Duodenal mucosa (tissue), 2 donors: ENCODE data around the gene RNASE8.

ENCODE experiments used
- H3K27ac ChIP-seq: one replicate; pipeline ENCODE4 v1.7.0; 2013; ENCODE audit warnings: low read depth, low read length
- H3K27me3 ChIP-seq, 2 donors: one replicate each; pipeline ENCODE4 v1.7.0; 2013; ENCODE audit warnings: low read length in 2 of 2, control low read depth in 1 of 2; ENCODE audit not compliant: insufficient read depth in 2 of 2, control insufficient read depth in 1 of 2
- H3K36me3 ChIP-seq, 2 donors: one replicate each; pipeline ENCODE4 v1.7.0; 2013; ENCODE audit warnings: low read length in 2 of 2, control low read depth in 1 of 2; ENCODE audit not compliant: insufficient read depth in 2 of 2, control insufficient read depth in 1 of 2
- H3K4me1 ChIP-seq, 2 donors: one replicate each; pipeline ENCODE4 v1.7.0; 2013; ENCODE audit warnings: low read length in 2 of 2, control low read depth in 1 of 2; ENCODE audit not compliant: insufficient read depth in 2 of 2, control insufficient read depth in 1 of 2
- H3K4me3 ChIP-seq, 2 donors: one replicate each; pipeline ENCODE4 v1.7.0; 2013; ENCODE audit warnings: low read length in 2 of 2, low read depth in 1 of 2
- H3K9ac ChIP-seq, 2 donors: one replicate each; pipeline ENCODE4 v1.7.0; 2013; ENCODE audit warnings: low read length in 2 of 2, low read depth in 1 of 2
- H3K9me3 ChIP-seq, 2 donors: one replicate each; pipeline ENCODE4 v1.7.0; 2013; ENCODE audit warnings: low read length in 2 of 2, control low read depth in 1 of 2; ENCODE audit not compliant: control insufficient read depth in 1 of 2

RNASE8 gene

GRCh38 chr14:21072781-21073339 lies 15.2 kb downstream of the RNASE8 start:
- H3K27me3 ChIP-seq: peaks cover 0 to 10% of the 10 kb centered on the region in 2 donors
- peaks cover 29 to 32% of the 10 kb centered on the region in 2 donors for H3K4me1 ChIP-seq
- H3K27ac ChIP-seq: no peak overlapping the region
- H3K36me3 ChIP-seq: peaks cover 15 to 28% of the 10 kb centered on the region in 2 donors
- no peak overlapping the region for H3K9ac ChIP-seq
- no peaks in the 10 kb centered on the region for H3K9me3 ChIP-seq
- no peak overlapping the region for H3K4me3 ChIP-seq

GRCh38 chr14:21073921-21074320 lies 16.3 kb downstream of the RNASE8 start:
- Histone ChIP-seq H3K4me3 (no peak overlapping the region), H3K4me1 (peaks cover 23 to 25% of the 10 kb centered on the region in 2 donors), H3K27me3 (peaks cover 0 to 6% of the 10 kb centered on the region in 2 donors), H3K9me3 (no peaks in the 10 kb centered on the region), H3K36me3 (peaks cover 21 to 39% of the 10 kb centered on the region in 2 donors), H3K9ac (no peak overlapping the region), H3K27ac (no peak overlapping the region)

- no peak overlapping the region for H3K9ac ChIP-seq
Observed at GRCh38 chr14:21074398-21075272, 17.0 kb downstream of the RNASE8 start.

GRCh38 chr14:21075719-21076437 lies 18.3 kb downstream of the RNASE8 start:
- Histone ChIP-seq H3K9ac (no peak overlapping the region), H3K27ac (no peak overlapping the region), H3K36me3 (peaks cover 27 to 58% of the 10 kb centered on the region in 2 donors), H3K27me3 (no peaks in the 10 kb centered on the region), H3K4me3 (no peak overlapping the region), H3K4me1 (peaks cover 16 to 17% of the 10 kb centered on the region in 2 donors), H3K9me3 (no peaks in the 10 kb centered on the region)

More at GRCh38 chr14:21074398-21075272, 17.0 kb downstream of the RNASE8 start:
- Histone ChIP-seq H3K27me3 (peaks cover 0 to under 1% of the 10 kb centered on the region in 2 donors), H3K4me3 (no peak overlapping the region), H3K27ac (no peak overlapping the region), H3K36me3 (peaks cover 23 to 45% of the 10 kb centered on the region in 2 donors), H3K9me3 (no peaks in the 10 kb centered on the region), H3K4me1 (peaks cover 17 to 18% of the 10 kb centered on the region in 2 donors)

GRCh38 chr14:21077672-21078071 lies 20.1 kb downstream of the RNASE8 start:
- Histone ChIP-seq H3K4me1 (peaks cover 4 to 6% of the 10 kb centered on the region in 2 donors), H3K9me3 (no peaks in the 10 kb centered on the region), H3K27me3 (no peaks in the 10 kb centered on the region), H3K36me3 (peaks cover 35 to 74% of the 10 kb centered on the region in 2 donors), H3K9ac (no peak overlapping the region), H3K27ac (no peak overlapping the region), H3K4me3 (no peak overlapping the region)

GRCh38 chr14:21078287-21078686 lies 20.7 kb downstream of the RNASE8 start:
- Histone ChIP-seq H3K36me3 (peaks cover 38 to 78% of the 10 kb centered on the region in 2 donors), H3K4me1 (peaks cover 0 to under 1% of the 10 kb centered on the region in 2 donors), H3K9ac (no peak overlapping the region), H3K27ac (no peak overlapping the region), H3K9me3 (no peaks in the 10 kb centered on the region), H3K27me3 (no peaks in the 10 kb centered on the region), H3K4me3 (no peak overlapping the region)

GRCh38 chr14:21078726-21079125 lies 21.1 kb downstream of the RNASE8 start:
- no peak overlapping the region for H3K9ac ChIP-seq
- no peak overlapping the region for H3K4me3 ChIP-seq
- no peaks in the 10 kb centered on the region for H3K9me3 ChIP-seq
- H3K27me3 ChIP-seq: no peaks in the 10 kb centered on the region
- no peaks in the 10 kb centered on the region for H3K4me1 ChIP-seq
- H3K27ac ChIP-seq: no peak overlapping the region
- H3K36me3 ChIP-seq: peaks cover 38 to 78% of the 10 kb centered on the region in 2 donors

- H3K9me3 ChIP-seq: no peaks in the 10 kb centered on the region
- H3K4me1 ChIP-seq: peaks cover 10 to 16% of the 10 kb centered on the region in 2 donors
- H3K27me3 ChIP-seq: no peaks in the 10 kb centered on the region
- peaks cover 30 to 84% of the 10 kb centered on the region in 2 donors for H3K36me3 ChIP-seq
- no peak overlapping the region for H3K4me3 ChIP-seq
- H3K27ac ChIP-seq: no peak overlapping the region
- no peak overlapping the region for H3K9ac ChIP-seq
Observed at GRCh38 chr14:21081521-21082142, 24.0 kb downstream of the RNASE8 start.

GRCh38 chr14:21083565-21084325 lies 26.1 kb downstream of the RNASE8 start:
- Histone ChIP-seq H3K27ac (no peak overlapping the region), H3K9ac (no peak overlapping the region), H3K4me1 (peaks cover 10 to 16% of the 10 kb centered on the region in 2 donors), H3K27me3 (no peaks in the 10 kb centered on the region), H3K36me3 (peaks cover 19 to 71% of the 10 kb centered on the region in 2 donors), H3K4me3 (no peak overlapping the region), H3K9me3 (no peaks in the 10 kb centered on the region)
